ENCODE measurements around the gene C1orf146.
"Not testable (repeated sequence)": the region's sequence is repeated elsewhere in the genome, so short reads cannot be mapped to it uniquely, and the experiment has no call there.

The C1orf146 gene

GRCh38 chr1:92217721-92218120, at the start of gene C1orf146:
Gene C1orf146 (plus strand): TSS chr1:92217915. CDS start chr1:92231421, 13,506 bp downstream.
- no peak for DNase-seq (ENCODE audit: low read depth in 3 of 3)

GRCh38 chr1:92168657-92169056, 49.1 kb upstream of the C1orf146 start:
- DNase-seq (ENCODE audit: low read depth in 3 of 3): no peak

GRCh38 chr1:92169214-92170005, 48.3 kb upstream of the C1orf146 start:
- no peak for DNase-seq (ENCODE audit: low read depth in 3 of 3)

- no peak for DNase-seq (ENCODE audit: low read depth in 3 of 3)
Measured at GRCh38 chr1:92184632-92185031, 33.1 kb upstream of the C1orf146 start.

GRCh38 chr1:92186081-92186480, 31.6 kb upstream of the C1orf146 start:
- DNase-seq (ENCODE audit: low read depth in 3 of 3): no peak

GRCh38 chr1:92188436-92189255, 29.1 kb upstream of the C1orf146 start:
- DNase-seq (ENCODE audit: low read depth in 3 of 3): no peak

GRCh38 chr1:92191726-92192125, 26.0 kb upstream of the C1orf146 start:
- DNase-seq (ENCODE audit: low read depth in 3 of 3): no peak

- no peak for DNase-seq (ENCODE audit: low read depth in 3 of 3)
Measured at GRCh38 chr1:92192246-92192645, 25.5 kb upstream of the C1orf146 start.

GRCh38 chr1:92194511-92194910, 23.2 kb upstream of the C1orf146 start:
- DNase-seq (ENCODE audit: low read depth in 3 of 3): no peak

GRCh38 chr1:92201973-92202372, 15.7 kb upstream of the C1orf146 start:
- no peak for DNase-seq (ENCODE audit: low read depth in 3 of 3)

- DNase-seq (ENCODE audit: low read depth in 3 of 3): no peak
Measured at GRCh38 chr1:92203105-92203504, 14.6 kb upstream of the C1orf146 start.

GRCh38 chr1:92210701-92211100, 7.0 kb upstream of the C1orf146 start:
- DNase-seq (ENCODE audit: low read depth in 3 of 3): no peak

- no peak for DNase-seq (ENCODE audit: low read depth in 3 of 3)
Measured at GRCh38 chr1:92211166-92211565, 6.5 kb upstream of the C1orf146 start.

- DNase-seq (ENCODE audit: low read depth in 3 of 3): no peak
Measured at GRCh38 chr1:92218559-92218958, 844 bp downstream of the C1orf146 start.

GRCh38 chr1:92219028-92219427, 1.3 kb downstream of the C1orf146 start:
- DNase-seq (ENCODE audit: low read depth in 3 of 3): no peak

GRCh38 chr1:92228401-92228800, 10.7 kb downstream of the C1orf146 start:
- DNase-seq (ENCODE audit: low read depth in 3 of 3): no peak

- DNase-seq (ENCODE audit: low read depth in 3 of 3): no peak
Measured at GRCh38 chr1:92230736-92231135, 13.0 kb downstream of the C1orf146 start.

- no peak for DNase-seq (ENCODE audit: low read depth in 3 of 3)
Measured at GRCh38 chr1:92240034-92240433, 22.3 kb downstream of the C1orf146 start.

- no peak for DNase-seq (ENCODE audit: low read depth in 3 of 3)
Measured at GRCh38 chr1:92244376-92244775, 26.7 kb downstream of the C1orf146 start.

- not testable (repeated sequence) for DNase-seq (ENCODE audit: low read depth in 3 of 3)
Measured at GRCh38 chr1:92254714-92255113, 37.0 kb downstream of the C1orf146 start.

- no peak for DNase-seq (ENCODE audit: low read depth in 3 of 3)
Measured at GRCh38 chr1:92259350-92259749, 41.6 kb downstream of the C1orf146 start.

GRCh38 chr1:92262516-92262915, 44.8 kb downstream of the C1orf146 start:
- no peak for DNase-seq (ENCODE audit: low read depth in 3 of 3)

- no peak for DNase-seq (ENCODE audit: low read depth in 3 of 3)
Measured at GRCh38 chr1:92273039-92273438, 55.3 kb downstream of the C1orf146 start.

Measured in stimulated activated CD4-positive, alpha-beta T cell treated with anti-CD3 and anti-CD28 coated beads, TNF-alpha, amount 100 ng/mL, for 4 hours (primary cell).